A673 (cell line): ENCODE results near the gene CTNNA3.

Experiments used
- EZH2 ChIP-seq: fragments of 200-600 bp; sonication (generic); IDR thresholded peaks from 2 replicates; pipeline ENCODE4 v1.6.1; 2017; ENCODE audit warnings: borderline replicate concordance, low read depth, mild to moderate bottlenecking, mixed read lengths, antibody characterized with exemption, low read length; ENCODE audit not compliant: poor library complexity, severe bottlenecking
- TF ChIP-seq, protein P1 (sequence below): fragments of 300-800, 200-600 bp; sonication (generic); conservative IDR thresholded peaks from 2 replicates; pipeline ENCODE4 v1.5.1; 2017; ENCODE audit warnings: low read depth, mild to moderate bottlenecking, antibody characterized with exemption, low read length, moderate library complexity, mixed read lengths

DNA sequence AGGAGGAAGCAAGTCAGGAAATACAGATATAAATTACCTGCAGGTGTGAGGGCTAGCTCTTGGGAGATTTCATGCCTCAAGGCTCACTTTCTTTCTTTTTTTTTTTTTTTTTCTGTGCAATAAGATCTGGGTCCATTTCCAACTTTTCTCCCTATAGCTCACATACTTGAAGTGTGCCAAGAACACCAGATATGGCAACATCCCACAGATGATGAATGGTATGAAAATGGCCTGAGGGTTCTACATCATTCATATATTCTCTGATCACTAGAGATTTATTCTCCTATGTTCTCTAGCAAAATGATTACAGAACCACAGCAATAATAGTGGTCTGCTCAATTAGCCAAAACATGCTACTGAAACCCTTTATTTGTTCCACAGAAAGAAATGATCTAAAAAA, 653.0 kb downstream of the CTNNA3 start:
- no peak for TF ChIP-seq EZH2
- TF ChIP-seq, protein P1, sequence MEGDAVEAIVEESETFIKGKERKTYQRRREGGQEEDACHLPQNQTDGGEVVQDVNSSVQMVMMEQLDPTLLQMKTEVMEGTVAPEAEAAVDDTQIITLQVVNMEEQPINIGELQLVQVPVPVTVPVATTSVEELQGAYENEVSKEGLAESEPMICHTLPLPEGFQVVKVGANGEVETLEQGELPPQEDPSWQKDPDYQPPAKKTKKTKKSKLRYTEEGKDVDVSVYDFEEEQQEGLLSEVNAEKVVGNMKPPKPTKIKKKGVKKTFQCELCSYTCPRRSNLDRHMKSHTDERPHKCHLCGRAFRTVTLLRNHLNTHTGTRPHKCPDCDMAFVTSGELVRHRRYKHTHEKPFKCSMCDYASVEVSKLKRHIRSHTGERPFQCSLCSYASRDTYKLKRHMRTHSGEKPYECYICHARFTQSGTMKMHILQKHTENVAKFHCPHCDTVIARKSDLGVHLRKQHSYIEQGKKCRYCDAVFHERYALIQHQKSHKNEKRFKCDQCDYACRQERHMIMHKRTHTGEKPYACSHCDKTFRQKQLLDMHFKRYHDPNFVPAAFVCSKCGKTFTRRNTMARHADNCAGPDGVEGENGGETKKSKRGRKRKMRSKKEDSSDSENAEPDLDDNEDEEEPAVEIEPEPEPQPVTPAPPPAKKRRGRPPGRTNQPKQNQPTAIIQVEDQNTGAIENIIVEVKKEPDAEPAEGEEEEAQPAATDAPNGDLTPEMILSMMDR, result no peak
